Measurements from ENCODE around the gene GSTO1. TPM values are rescaled to one million over a fixed set of nuclear protein-coding genes. Genes with fewer than 3 reads are reported as not detected.
A peak's percentile ranks its signal among the peaks of the same experiment; 100 is the strongest.
"Not testable (repeated sequence)": the region's sequence is repeated elsewhere in the genome, so short reads cannot be mapped to it uniquely, and the experiment has no call there.

Gene GSTO1
- polyA plus RNA-seq, 2 donors, result 57.4 to 63.1 TPM

- 13 to 15% methylated on average over 20 of the region's 20 CpGs for WGBS, 2 donors
- H3K9me3 ChIP-seq (ENCODE audit: control insufficient read depth in 2 of 2, insufficient read depth in 1 of 2, low read depth in 1 of 2, low read length in 1 of 2), result no peaks in the 10 kb centered on the region
- peak overlapping the region in 1 of 2 donors; percentile 36 for H3K27ac ChIP-seq (ENCODE audit: low read depth in 2 of 2, low read length in 1 of 2)
Observed at GRCh38 chr10:104232613-104233102, 22.0 kb upstream of the GSTO1 start.

GRCh38 chr10:104233817-104234216 lies 20.9 kb upstream of the GSTO1 start:
- H3K27me3 ChIP-seq (ENCODE audit: control insufficient read depth in 1 of 2, insufficient read depth in 2 of 2, low read length in 2 of 2), result no peaks in the 10 kb centered on the region
- peaks cover 0 to 3% of the 10 kb centered on the region in 2 donors for H3K4me1 ChIP-seq (ENCODE audit: control insufficient read depth in 2 of 2, insufficient read depth in 2 of 2, low read length in 1 of 2)
- WGBS, 2 donors, result 83 to 88% methylated on average over 1 of the region's 1 CpG
- no peak overlapping the region for H3K4me3 ChIP-seq (ENCODE audit: low read depth in 1 of 2, low read length in 2 of 2)
- no peaks in the 10 kb centered on the region for H3K36me3 ChIP-seq (ENCODE audit: control insufficient read depth in 2 of 2, insufficient read depth in 2 of 2, low read length in 1 of 2)
- no peaks in the 10 kb centered on the region for H3K9me3 ChIP-seq (ENCODE audit: control insufficient read depth in 2 of 2, insufficient read depth in 1 of 2, low read depth in 1 of 2, low read length in 1 of 2)
- H3K27ac ChIP-seq (ENCODE audit: low read depth in 2 of 2, low read length in 1 of 2), result no peak overlapping the region

More at GRCh38 chr10:104232613-104233102, 22.0 kb upstream of the GSTO1 start:
- Histone ChIP-seq H3K4me3 (ENCODE audit: low read depth in 1 of 2, low read length in 2 of 2) (peak overlapping the region; percentile 64 to 88), H3K4me1 (ENCODE audit: control insufficient read depth in 2 of 2, insufficient read depth in 2 of 2, low read length in 1 of 2) (peaks cover 0 to 3% of the 10 kb centered on the region in 2 donors), H3K36me3 (ENCODE audit: control insufficient read depth in 2 of 2, insufficient read depth in 2 of 2, low read length in 1 of 2) (no peaks in the 10 kb centered on the region), H3K27me3 (ENCODE audit: control insufficient read depth in 1 of 2, insufficient read depth in 2 of 2, low read length in 2 of 2) (no peaks in the 10 kb centered on the region)

GRCh38 chr10:104234934-104235333 lies 19.8 kb upstream of the GSTO1 start:
- H3K9me3 ChIP-seq (ENCODE audit: control insufficient read depth in 2 of 2, insufficient read depth in 1 of 2, low read depth in 1 of 2, low read length in 1 of 2), result no peaks in the 10 kb centered on the region
- peaks cover 0 to 1% of the 10 kb centered on the region in 2 donors for H3K27me3 ChIP-seq (ENCODE audit: control insufficient read depth in 1 of 2, insufficient read depth in 2 of 2, low read length in 2 of 2)
- H3K27ac ChIP-seq (ENCODE audit: low read depth in 2 of 2, low read length in 1 of 2), result no peak overlapping the region
- H3K36me3 ChIP-seq (ENCODE audit: control insufficient read depth in 2 of 2, insufficient read depth in 2 of 2, low read length in 1 of 2), result no peaks in the 10 kb centered on the region
- H3K4me3 ChIP-seq (ENCODE audit: low read depth in 1 of 2, low read length in 2 of 2), result no peak overlapping the region
- H3K4me1 ChIP-seq (ENCODE audit: control insufficient read depth in 2 of 2, insufficient read depth in 2 of 2, low read length in 1 of 2), result peaks cover 0 to 3% of the 10 kb centered on the region in 2 donors
- 83 to 89% methylated on average over 1 of the region's 1 CpG for WGBS, 2 donors

GRCh38 chr10:104235801-104236200 lies 18.9 kb upstream of the GSTO1 start:
- H3K27ac ChIP-seq (ENCODE audit: low read depth in 2 of 2, low read length in 1 of 2), result no peak overlapping the region
- WGBS, 2 donors, result 78 to 79% methylated on average over 3 of the region's 3 CpGs
- no peaks in the 10 kb centered on the region for H3K9me3 ChIP-seq (ENCODE audit: control insufficient read depth in 2 of 2, insufficient read depth in 1 of 2, low read depth in 1 of 2, low read length in 1 of 2)
- H3K27me3 ChIP-seq (ENCODE audit: control insufficient read depth in 1 of 2, insufficient read depth in 2 of 2, low read length in 2 of 2), result peaks cover 0 to 4% of the 10 kb centered on the region in 2 donors
- no peaks in the 10 kb centered on the region for H3K36me3 ChIP-seq (ENCODE audit: control insufficient read depth in 2 of 2, insufficient read depth in 2 of 2, low read length in 1 of 2)
- peaks cover 0 to 3% of the 10 kb centered on the region in 2 donors for H3K4me1 ChIP-seq (ENCODE audit: control insufficient read depth in 2 of 2, insufficient read depth in 2 of 2, low read length in 1 of 2)
- no peak overlapping the region for H3K4me3 ChIP-seq (ENCODE audit: low read depth in 1 of 2, low read length in 2 of 2)

- Histone ChIP-seq H3K36me3 (ENCODE audit: control insufficient read depth in 2 of 2, insufficient read depth in 2 of 2, low read length in 1 of 2) (no peaks in the 10 kb centered on the region), H3K9me3 (ENCODE audit: control insufficient read depth in 2 of 2, insufficient read depth in 1 of 2, low read depth in 1 of 2, low read length in 1 of 2) (no peaks in the 10 kb centered on the region), H3K27me3 (ENCODE audit: control insufficient read depth in 1 of 2, insufficient read depth in 2 of 2, low read length in 2 of 2) (peaks cover 0 to 4% of the 10 kb centered on the region in 2 donors), H3K4me1 (ENCODE audit: control insufficient read depth in 2 of 2, insufficient read depth in 2 of 2, low read length in 1 of 2) (no peaks in the 10 kb centered on the region), H3K27ac (ENCODE audit: low read depth in 2 of 2, low read length in 1 of 2) (no peak overlapping the region), H3K4me3 (ENCODE audit: low read depth in 1 of 2, low read length in 2 of 2) (no peak overlapping the region)
- 67 to 77% methylated on average over 2 of the region's 2 CpGs for WGBS, 2 donors
Observed at GRCh38 chr10:104240078-104240477, 14.6 kb upstream of the GSTO1 start.

GRCh38 chr10:104242545-104242944 lies 12.1 kb upstream of the GSTO1 start:
- Histone ChIP-seq H3K27ac (ENCODE audit: low read depth in 2 of 2, low read length in 1 of 2) (no peak overlapping the region), H3K4me3 (ENCODE audit: low read depth in 1 of 2, low read length in 2 of 2) (no peak overlapping the region), H3K9me3 (ENCODE audit: control insufficient read depth in 2 of 2, insufficient read depth in 1 of 2, low read depth in 1 of 2, low read length in 1 of 2) (no peaks in the 10 kb centered on the region), H3K27me3 (ENCODE audit: control insufficient read depth in 1 of 2, insufficient read depth in 2 of 2, low read length in 2 of 2) (peaks cover 0 to 4% of the 10 kb centered on the region in 2 donors), H3K4me1 (ENCODE audit: control insufficient read depth in 2 of 2, insufficient read depth in 2 of 2, low read length in 1 of 2) (no peaks in the 10 kb centered on the region), H3K36me3 (ENCODE audit: control insufficient read depth in 2 of 2, insufficient read depth in 2 of 2, low read length in 1 of 2) (no peaks in the 10 kb centered on the region)

- H3K27me3 ChIP-seq (ENCODE audit: control insufficient read depth in 1 of 2, insufficient read depth in 2 of 2, low read length in 2 of 2); H3K27ac ChIP-seq (ENCODE audit: low read depth in 2 of 2, low read length in 1 of 2); H3K9me3 ChIP-seq (ENCODE audit: control insufficient read depth in 2 of 2, insufficient read depth in 1 of 2, low read depth in 1 of 2, low read length in 1 of 2); H3K4me1 ChIP-seq (ENCODE audit: control insufficient read depth in 2 of 2, insufficient read depth in 2 of 2, low read length in 1 of 2); H3K36me3 ChIP-seq (ENCODE audit: control insufficient read depth in 2 of 2, insufficient read depth in 2 of 2, low read length in 1 of 2); H3K4me3 ChIP-seq (ENCODE audit: low read depth in 1 of 2, low read length in 2 of 2): not testable (repeated sequence)
- 88 to 92% methylated on average over 3 of the region's 3 CpGs for WGBS, 2 donors
Observed at GRCh38 chr10:104243009-104243408, 11.7 kb upstream of the GSTO1 start.

- H3K27ac ChIP-seq (ENCODE audit: low read depth in 2 of 2, low read length in 1 of 2), result no peak overlapping the region
- WGBS, 2 donors, result 65 to 68% methylated on average over 5 of the region's 5 CpGs
Observed at GRCh38 chr10:104243512-104243911, 11.2 kb upstream of the GSTO1 start.

GRCh38 chr10:104245066-104245632 lies 9.5 kb upstream of the GSTO1 start:
- Histone ChIP-seq H3K9me3 (ENCODE audit: control insufficient read depth in 2 of 2, insufficient read depth in 1 of 2, low read depth in 1 of 2, low read length in 1 of 2) (no peaks in the 10 kb centered on the region), H3K27me3 (ENCODE audit: control insufficient read depth in 1 of 2, insufficient read depth in 2 of 2, low read length in 2 of 2) (peaks cover 0 to under 1% of the 10 kb centered on the region in 2 donors), H3K36me3 (ENCODE audit: control insufficient read depth in 2 of 2, insufficient read depth in 2 of 2, low read length in 1 of 2) (no peaks in the 10 kb centered on the region), H3K27ac (ENCODE audit: low read depth in 2 of 2, low read length in 1 of 2) (no peak overlapping the region), H3K4me1 (ENCODE audit: control insufficient read depth in 2 of 2, insufficient read depth in 2 of 2, low read length in 1 of 2) (no peaks in the 10 kb centered on the region), H3K4me3 (ENCODE audit: low read depth in 1 of 2, low read length in 2 of 2) (no peak overlapping the region)
- 97 to 98% methylated on average over 26 to 34 of the region's 34 CpGs for WGBS, 2 donors

More at GRCh38 chr10:104243512-104243911, 11.2 kb upstream of the GSTO1 start:
- no peak overlapping the region for H3K4me3 ChIP-seq (ENCODE audit: low read depth in 1 of 2, low read length in 2 of 2)
- no peaks in the 10 kb centered on the region for H3K36me3 ChIP-seq (ENCODE audit: control insufficient read depth in 2 of 2, insufficient read depth in 2 of 2, low read length in 1 of 2)
- H3K27me3 ChIP-seq (ENCODE audit: control insufficient read depth in 1 of 2, insufficient read depth in 2 of 2, low read length in 2 of 2), result peaks cover 0 to 4% of the 10 kb centered on the region in 2 donors
- no peaks in the 10 kb centered on the region for H3K4me1 ChIP-seq (ENCODE audit: control insufficient read depth in 2 of 2, insufficient read depth in 2 of 2, low read length in 1 of 2)
- no peaks in the 10 kb centered on the region for H3K9me3 ChIP-seq (ENCODE audit: control insufficient read depth in 2 of 2, insufficient read depth in 1 of 2, low read depth in 1 of 2, low read length in 1 of 2)

GRCh38 chr10:104246976-104247375 lies 7.7 kb upstream of the GSTO1 start:
- Histone ChIP-seq H3K27ac (ENCODE audit: low read depth in 2 of 2, low read length in 1 of 2) (peak overlapping the region in 1 of 2 donors; percentile 72), H3K4me3 (ENCODE audit: low read depth in 1 of 2, low read length in 2 of 2) (no peak overlapping the region), H3K27me3 (ENCODE audit: control insufficient read depth in 1 of 2, insufficient read depth in 2 of 2, low read length in 2 of 2) (no peaks in the 10 kb centered on the region), H3K4me1 (ENCODE audit: control insufficient read depth in 2 of 2, insufficient read depth in 2 of 2, low read length in 1 of 2) (no peaks in the 10 kb centered on the region), H3K9me3 (ENCODE audit: control insufficient read depth in 2 of 2, insufficient read depth in 1 of 2, low read depth in 1 of 2, low read length in 1 of 2) (no peaks in the 10 kb centered on the region), H3K36me3 (ENCODE audit: control insufficient read depth in 2 of 2, insufficient read depth in 2 of 2, low read length in 1 of 2) (no peaks in the 10 kb centered on the region)
- 31 to 48% methylated on average over 2 of the region's 2 CpGs for WGBS, 2 donors

All from esophagus (tissue), 2 donors.